Heart left ventricle (tissue), 16 donors: ENCODE data around the gene IFNA5. TPM values are rescaled to one million over a fixed set of nuclear protein-coding genes. Genes with fewer than 3 reads are reported as not detected.

Experiments
- ATAC-seq, 4 donors: fragments of 200-7000 bp; cut with Tn5 transposase; one replicate each; pipeline ENCODE4 v1.9.1; 2020 to 2022; ENCODE audit warnings: moderate library complexity in 4 of 4, mild to moderate bottlenecking in 3 of 4, moderate number of reproducible peaks in 1 of 4
- DNase-seq, 5 donors: peaks; one replicate each; pipeline ENCODE4 v3.0.0-alpha.2; 2020
- H3K27ac ChIP-seq, 12 donors: fragments of 200-600 bp; sonication (generic) in 4 of 12; one replicate each; pipeline versions ENCODE4 v1.5.0 to v1.8.0; 2016 to 2022; ENCODE audit warnings: mild to moderate bottlenecking in 2 of 12
- H3K27me3 ChIP-seq, 9 donors: fragments of 200-600 bp; sonication (generic) in 2 of 9; one replicate each; pipeline versions ENCODE4 v1.5.1 to v1.8.0; 2016 to 2022; ENCODE audit warnings: mild to moderate bottlenecking in 3 of 9
- H3K36me3 ChIP-seq, 9 donors: fragments of 200-600 bp; sonication (generic) in 2 of 9; one replicate each; pipeline versions ENCODE4 v1.5.0 to v1.8.0; 2018 to 2022; ENCODE audit warnings: mild to moderate bottlenecking in 2 of 9
- H3K4me1 ChIP-seq, 12 donors: fragments of 200-600 bp; sonication (generic) in 4 of 12; one replicate each; pipeline versions ENCODE4 v1.5.0 to v1.8.0; 2016 to 2022; ENCODE audit warnings: mild to moderate bottlenecking in 3 of 12
- H3K4me3 ChIP-seq, 12 donors: fragments of 200-600 bp; sonication (generic) in 4 of 12; one replicate each; pipeline versions ENCODE4 v1.5.0 to v1.8.0; 2017 to 2022; ENCODE audit warnings: mild to moderate bottlenecking in 9 of 12, moderate library complexity in 4 of 12
- H3K9me3 ChIP-seq, 12 donors: fragments of 200-600 bp; sonication (generic) in 4 of 12; one replicate each; pipeline versions ENCODE4 v1.5.0 to v1.8.0; 2016 to 2022; ENCODE audit warnings: mild to moderate bottlenecking in 1 of 12
- CTCF ChIP-seq, 12 donors: fragments of 200-600 bp; sonication (generic) in 4 of 12; IDR thresholded peaks; one replicate each; pipeline versions ENCODE4 v1.5.0 to v1.8.0; 2018 to 2022; ENCODE audit warnings: antibody characterized with exemption in 12 of 12, mild to moderate bottlenecking in 5 of 12
- POLR2A ChIP-seq, 2 donors: fragments of 450-650 bp; IDR thresholded peaks; one replicate each; pipeline ENCODE4 v1.6.1; 2017; ENCODE audit warnings: antibody characterized with exemption in 2 of 2, mild to moderate bottlenecking in 2 of 2, moderate library complexity in 2 of 2
- whole genome bisulfite sequencing, 4 donors: extraction: QIAGEN DNeasy Blood & Tissue Kit in 2 of 4; methylation state at CpG; one replicate each; pipeline versions ENCODE4 v1.1.5 to v1.1.7; 2013 to 2018; 5-methylcytosine and 5-hydroxymethylcytosine counted together
- intact Hi-C, 10 donors: fragments of 100-400 bp; cut with DNase I; formaldehyde crosslinking; loops; one replicate each; pipeline versions ENCODE4 v1.11.1 to v1.14.2; 2022
- long read RNA-seq, 3 donors: library from polyadenylated mRNA; unstranded; transcript quantifications; one replicate each; pipeline ENCODE4 v2.0.0, GENCODE V29; 2020 to 2021
- polyA plus RNA-seq, 2 donors: library from polyadenylated mRNA; stranded (reverse); fragments of 200-250 nt; gene quantifications; one replicate each; pipeline ENCODE4 v1.2.3, GENCODE V29; 2013
- total RNA-seq, 9 donors: library from RNA; depleted of rRNA in 2 of 9; stranded (reverse); fragments of >200 nt in 2 of 9; fragmentation: NEBNext Ultra II Directional in 3 of 9; extraction: Animal tissue kit (Norgen Biotek cat#: 25700) in 3 of 9; gene quantifications; one replicate each; pipeline versions ENCODE4 v1.1.0 to v1.2.4, GENCODE V29; 2016 to 2023
- donor health status: ischemic (EF 13 %, LVEDD 7.1; RV severe dilation, severe dysfunction).
- donor health status: healthy with polysubstance abuse.
- donor health status: DM: no; HTN: yes; CAD: no.
- donor health status: DM: no; HTN: no; CAD: no.
- donor health status: ischemic (EF 25% LVEDD 6.9; RV normal size, moderate dysfunction).
- donor health status: ischemic (EF 25% LVEDD 5.7; RV mildly dilated, moderate dysfunction).
- donor health status: healthy.
- donor health status: DM: yes; HTN: yes; CAD: no.
- donor health status: ischemic (EF 35%, LVEDD 5.7; RV mildly dilated, moderate dysfunction).
- donor health status: nonischemic (EF 11% LVEDD 7.7; RV severe dilation, severe dysfunction).
- donor health status: DM: yes; HTN: yes; CAD: no.
- donor health status: PGD.
- donor health status: ischemic (EF 29% LVEDD 5.4; RV normal size, mild dysfunction).
- donor health status: nonischemic (EF 23%, LVEDD 6.1; RV moderate dilation, normal function).

The IFNA5 gene
- total RNA-seq, result not detected
- not detected for polyA plus RNA-seq
- long read RNA-seq, donor 1, result 0 reads
- long read RNA-seq, donor 2, result 0 reads
- long read RNA-seq, donor 3, result 0 reads

DNA sequence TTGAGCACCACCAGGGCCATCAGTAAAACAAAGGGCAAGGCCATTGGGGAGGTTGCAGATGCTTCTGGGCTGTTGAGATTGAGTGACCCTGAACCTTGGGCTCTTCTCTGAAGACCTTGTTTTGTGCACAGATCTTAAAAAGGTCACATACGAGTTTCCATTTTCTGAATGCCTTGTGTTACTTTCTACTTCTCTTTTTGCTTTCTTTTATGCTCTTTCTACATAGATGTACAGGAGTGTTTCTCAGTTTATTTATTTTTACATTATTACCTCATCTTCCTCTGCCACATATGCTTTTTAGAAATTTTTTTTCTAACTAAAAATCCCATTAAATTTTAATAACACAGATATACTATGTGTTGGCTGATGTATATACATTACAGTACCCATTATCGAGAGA, at the start of gene IFNA5:
Gene IFNA5 (minus strand): TSS at position 101 of the 400 bp plus-strand sequence. CDS start 57 bp downstream, at position 44.
- Histone ChIP-seq H3K4me1 (no peaks in the 10 kb centered on the region), H3K36me3 (no peaks in the 10 kb centered on the region), H3K27ac (no peak within 1 kb of the TSS), H3K4me3 (no peak within 1 kb of the TSS), H3K27me3 (peaks cover 0 to 17% (median 0%) of the 10 kb centered on the region in 9 donors), H3K9me3 (no peaks in the 10 kb centered on the region)
- intact Hi-C loops, result no loop called here
- ATAC-seq (no peak), DNase-seq (no peak)
- WGBS, 4 donors, result 85 to 89% (median 87%) methylated on average over 2 of the region's 2 CpGs
- TF ChIP-seq POLR2A (IDR thresholded peaks at IDR 0.05), result no peak
- no peak for TF ChIP-seq CTCF (IDR thresholded peaks at IDR 0.05)

DNA sequence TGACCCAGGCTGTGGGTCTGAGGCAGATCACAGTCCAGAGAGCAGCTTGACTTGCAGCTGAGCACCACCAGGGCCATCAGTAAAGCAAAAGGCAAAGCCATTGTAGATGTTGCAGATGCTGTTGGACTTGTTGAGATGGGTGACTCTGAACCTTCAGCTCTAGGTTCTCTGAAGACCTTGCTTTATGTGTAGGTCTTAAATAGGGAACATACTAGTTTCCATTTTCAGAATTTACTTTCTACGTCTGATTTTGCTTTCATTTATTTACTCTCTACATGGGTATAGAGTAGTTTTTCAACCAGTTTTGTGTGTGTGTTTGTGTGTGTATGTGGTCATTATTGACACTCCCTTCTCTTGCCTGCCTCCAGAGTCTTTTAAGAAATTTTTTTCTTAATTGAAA, 45.7 kb upstream of the IFNA5 start, which contains the start of gene IFNA6:
Gene IFNA6 (minus strand): TSS at position 101 of the 400 bp plus-strand sequence. CDS start 0 bp downstream, at position 101.
- Histone ChIP-seq H3K36me3 (no peaks in the 10 kb centered on the region), H3K4me1 (no peaks in the 10 kb centered on the region), H3K27me3 (peaks cover 0 to 23% (median 0%) of the 10 kb centered on the region in 9 donors), H3K9me3 (peaks cover 0 to under 1% (median 0%) of the 10 kb centered on the region in 12 donors), H3K4me3 (no peak within 1 kb of the TSS), H3K27ac (no peak within 1 kb of the TSS)
- 79 to 89% (median 85%) methylated on average over 1 of the region's 1 CpG for WGBS, 4 donors
- no peak for TF ChIP-seq CTCF (IDR thresholded peaks at IDR 0.05)
- no peak for TF ChIP-seq POLR2A (IDR thresholded peaks at IDR 0.05)
- no peak for ATAC-seq
- intact Hi-C loops, result no loop called here
- no peak for DNase-seq

- no peak for DNase-seq
- H3K27ac ChIP-seq, result no peak overlapping the region
- intact Hi-C loops, result no loop called here
- H3K4me3 ChIP-seq, result no peak overlapping the region
- TF ChIP-seq CTCF (IDR thresholded peaks at IDR 0.05), result no peak
- TF ChIP-seq POLR2A (IDR thresholded peaks at IDR 0.05), result no peak
- WGBS, 4 donors, result 68 to 73% (median 70%) methylated on average over 3 of the region's 3 CpGs
- H3K4me1 ChIP-seq, result no peaks in the 10 kb centered on the region
- peaks cover 0 to 7% (median 0%) of the 10 kb centered on the region in 12 donors for H3K9me3 ChIP-seq
- peaks cover 0 to 25% (median 0%) of the 10 kb centered on the region in 9 donors for H3K27me3 ChIP-seq
- no peaks in the 10 kb centered on the region for H3K36me3 ChIP-seq
- no peak for ATAC-seq
Measured at GRCh38 chr9:21348430-21348970, 43.4 kb upstream of the IFNA5 start.

GRCh38 chr9:21340735-21341134, 35.6 kb upstream of the IFNA5 start:
- ATAC-seq, result no peak
- WGBS, 4 donors, result 83 to 92% (median 89%) methylated on average over 4 of the region's 4 CpGs
- DNase-seq, result no peak
- TF ChIP-seq POLR2A (IDR thresholded peaks at IDR 0.05) (no peak), CTCF (IDR thresholded peaks at IDR 0.05) (no peak)
- Histone ChIP-seq H3K4me3 (no peak overlapping the region), H3K9me3 (peaks cover 0 to 7% (median 0%) of the 10 kb centered on the region in 12 donors), H3K27me3 (peaks cover 0 to 9% (median 0%) of the 10 kb centered on the region in 9 donors), H3K36me3 (no peaks in the 10 kb centered on the region), H3K4me1 (peaks cover 0 to 4% (median 0%) of the 10 kb centered on the region in 12 donors), H3K27ac (no peak overlapping the region)
- intact Hi-C loops, result no loop called here
